ENCODE data around the gene LYZL4.

GRCh38 chr3:42355612-42356011 is 54.8 kb downstream of the LYZL4 start:
- TF ChIP-seq, protein P1, sequence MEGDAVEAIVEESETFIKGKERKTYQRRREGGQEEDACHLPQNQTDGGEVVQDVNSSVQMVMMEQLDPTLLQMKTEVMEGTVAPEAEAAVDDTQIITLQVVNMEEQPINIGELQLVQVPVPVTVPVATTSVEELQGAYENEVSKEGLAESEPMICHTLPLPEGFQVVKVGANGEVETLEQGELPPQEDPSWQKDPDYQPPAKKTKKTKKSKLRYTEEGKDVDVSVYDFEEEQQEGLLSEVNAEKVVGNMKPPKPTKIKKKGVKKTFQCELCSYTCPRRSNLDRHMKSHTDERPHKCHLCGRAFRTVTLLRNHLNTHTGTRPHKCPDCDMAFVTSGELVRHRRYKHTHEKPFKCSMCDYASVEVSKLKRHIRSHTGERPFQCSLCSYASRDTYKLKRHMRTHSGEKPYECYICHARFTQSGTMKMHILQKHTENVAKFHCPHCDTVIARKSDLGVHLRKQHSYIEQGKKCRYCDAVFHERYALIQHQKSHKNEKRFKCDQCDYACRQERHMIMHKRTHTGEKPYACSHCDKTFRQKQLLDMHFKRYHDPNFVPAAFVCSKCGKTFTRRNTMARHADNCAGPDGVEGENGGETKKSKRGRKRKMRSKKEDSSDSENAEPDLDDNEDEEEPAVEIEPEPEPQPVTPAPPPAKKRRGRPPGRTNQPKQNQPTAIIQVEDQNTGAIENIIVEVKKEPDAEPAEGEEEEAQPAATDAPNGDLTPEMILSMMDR (IDR thresholded peaks at IDR 0.05; ENCODE audit: low read depth, low read length, poor library complexity, severe bottlenecking) = no peak
- TF ChIP-seq EZH2phosphoT487 (IDR thresholded peaks at IDR 0.05; ENCODE audit: borderline replicate concordance, low read length) = no peak
